NCI-H2107 treated with DMSO at 0.1 percent for 48 hours (cell line): ENCODE results near the gene IFT52.
"Not testable (repeated sequence)": the region's sequence is repeated elsewhere in the genome, so short reads cannot be mapped to it uniquely, and the experiment has no call there.

ENCODE experiments used
- DNase-seq: peaks from one replicate; lab custom pipeline; 2025; ENCODE audit not compliant: unreplicated experiment; lab: John Stamatoyannopoulos, UW

Gene IFT52

DNA sequence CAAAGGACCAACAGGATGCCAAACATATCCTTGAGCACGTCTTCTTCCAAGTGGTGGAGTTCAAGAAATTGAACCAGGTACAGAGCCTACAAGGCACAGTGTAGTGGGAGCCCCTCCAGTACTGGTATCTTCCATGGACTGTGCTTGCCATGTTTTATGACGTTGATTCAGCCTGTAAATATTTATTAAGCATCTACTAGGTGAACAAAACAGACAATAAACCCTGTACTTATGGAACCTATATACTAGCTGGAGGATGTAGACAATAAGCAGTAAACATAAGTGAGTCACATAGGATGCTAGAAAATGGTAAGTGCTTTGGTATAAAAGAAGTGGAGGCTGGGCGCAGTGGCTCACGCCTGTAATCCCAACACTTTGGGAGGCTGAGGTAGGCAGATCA is 51.8 kb downstream of the IFT52 start:
- DNase-seq = no peak

DNA sequence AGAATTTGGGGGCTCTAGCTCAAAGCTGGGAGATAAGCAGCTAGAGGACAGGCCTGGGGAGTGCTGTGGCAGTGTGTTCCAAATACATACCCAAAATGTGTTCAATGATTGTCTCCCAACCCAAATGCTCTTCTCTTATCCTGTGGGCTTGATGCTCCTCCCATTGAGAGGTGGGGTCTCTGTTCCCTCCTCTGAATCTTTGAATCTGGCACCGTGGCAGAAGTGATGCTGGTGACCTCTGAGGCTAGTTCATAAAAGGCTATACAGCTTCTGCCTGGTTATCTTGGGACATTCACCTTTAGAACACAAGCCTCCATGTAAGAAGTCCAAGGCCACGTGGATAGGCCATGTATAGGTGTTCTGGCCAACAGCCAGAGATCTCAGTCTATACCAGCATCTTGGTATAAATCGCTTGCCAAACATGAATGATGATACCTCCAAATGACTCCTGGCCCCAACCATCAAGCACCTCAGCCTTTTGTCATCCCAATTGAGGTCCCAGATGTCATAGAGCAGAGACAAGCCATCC is 60.3 kb downstream of the IFT52 start:
- DNase-seq = no peak

DNA sequence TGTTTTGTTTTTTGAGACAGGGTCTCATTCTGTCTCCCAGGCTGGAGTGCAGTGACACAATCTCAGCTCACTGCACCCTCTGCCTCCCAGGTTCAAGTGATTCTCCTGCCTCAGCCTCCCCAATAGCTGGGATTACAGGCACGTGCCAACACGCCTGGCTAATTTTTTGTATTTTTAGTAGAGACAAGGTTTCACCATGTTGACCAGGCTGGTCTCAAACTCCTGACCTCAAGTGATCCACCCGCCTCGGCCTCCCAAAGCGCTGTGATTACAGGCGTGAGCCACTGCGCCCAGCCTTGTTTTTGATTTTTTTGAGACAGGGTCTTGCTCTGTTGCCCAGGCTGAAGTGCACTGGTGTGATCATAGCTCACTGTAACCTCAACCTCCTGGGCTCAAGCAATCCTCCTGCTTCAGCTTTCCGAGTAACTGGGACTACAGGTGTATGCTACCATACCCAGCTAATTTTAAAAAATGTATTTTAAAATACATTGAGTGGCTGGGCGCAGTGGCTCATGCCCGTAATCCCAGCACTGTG is 61.0 kb downstream of the IFT52 start:
- not testable (repeated sequence) for DNase-seq

DNA sequence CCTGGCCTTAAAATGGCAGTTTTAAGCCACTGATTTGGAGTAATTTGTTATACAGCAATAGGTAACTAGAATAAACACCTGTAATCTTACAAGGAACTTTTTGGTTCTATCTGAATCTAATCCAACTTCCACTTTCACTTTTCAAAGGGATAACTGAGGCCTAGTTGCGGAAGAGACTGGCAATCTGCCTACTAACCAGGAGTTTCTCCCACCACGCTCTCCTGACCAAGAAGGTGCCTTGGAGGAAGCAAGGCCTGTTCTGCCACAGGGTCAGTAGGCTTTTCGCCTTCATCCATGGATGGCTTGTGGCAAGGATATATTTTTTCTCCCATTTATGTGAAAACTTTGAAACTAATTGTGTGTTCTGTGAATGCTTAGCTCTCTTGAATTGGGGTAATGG is 63.2 kb downstream of the IFT52 start:
- no peak for DNase-seq

DNA sequence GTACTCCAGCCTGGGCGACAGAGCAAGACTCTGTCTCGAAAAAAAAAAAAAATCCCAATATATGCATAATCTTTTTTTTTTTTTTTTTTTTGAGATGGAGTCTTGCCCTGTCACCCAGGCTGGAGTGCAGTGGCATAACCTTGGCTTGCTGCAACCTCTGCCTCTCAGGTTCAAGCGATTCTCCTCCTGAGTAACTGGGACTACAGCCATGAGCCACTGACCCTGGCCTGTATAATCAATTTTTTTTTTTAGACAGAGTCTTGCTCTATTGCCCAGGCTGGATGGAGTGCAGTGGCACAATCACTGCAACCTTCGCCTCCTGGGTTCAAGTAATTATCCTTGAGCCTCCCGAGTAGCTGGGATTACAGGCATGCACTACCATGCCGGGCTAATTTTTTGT is 64.4 kb downstream of the IFT52 start:
- not testable (repeated sequence) for DNase-seq

DNA sequence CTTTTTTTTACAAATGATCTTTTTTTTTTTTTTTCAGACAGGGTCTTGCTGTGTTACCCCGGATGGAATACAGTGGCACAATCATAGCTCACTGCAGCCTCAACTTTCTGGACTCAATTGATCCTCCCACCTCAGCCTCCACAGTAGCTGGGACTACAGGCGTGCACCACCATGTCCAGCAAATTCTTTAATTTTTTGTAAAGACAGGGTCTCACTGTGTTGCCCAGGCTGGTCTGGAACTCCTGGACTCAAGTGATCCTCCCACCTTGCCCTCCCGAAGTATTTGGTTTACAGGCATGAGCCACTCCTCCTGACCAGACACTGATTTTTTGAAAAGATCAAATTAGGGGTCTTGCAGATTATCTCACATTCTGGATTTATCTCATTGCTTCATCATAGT is 65.2 kb downstream of the IFT52 start:
- no peak for DNase-seq

DNA sequence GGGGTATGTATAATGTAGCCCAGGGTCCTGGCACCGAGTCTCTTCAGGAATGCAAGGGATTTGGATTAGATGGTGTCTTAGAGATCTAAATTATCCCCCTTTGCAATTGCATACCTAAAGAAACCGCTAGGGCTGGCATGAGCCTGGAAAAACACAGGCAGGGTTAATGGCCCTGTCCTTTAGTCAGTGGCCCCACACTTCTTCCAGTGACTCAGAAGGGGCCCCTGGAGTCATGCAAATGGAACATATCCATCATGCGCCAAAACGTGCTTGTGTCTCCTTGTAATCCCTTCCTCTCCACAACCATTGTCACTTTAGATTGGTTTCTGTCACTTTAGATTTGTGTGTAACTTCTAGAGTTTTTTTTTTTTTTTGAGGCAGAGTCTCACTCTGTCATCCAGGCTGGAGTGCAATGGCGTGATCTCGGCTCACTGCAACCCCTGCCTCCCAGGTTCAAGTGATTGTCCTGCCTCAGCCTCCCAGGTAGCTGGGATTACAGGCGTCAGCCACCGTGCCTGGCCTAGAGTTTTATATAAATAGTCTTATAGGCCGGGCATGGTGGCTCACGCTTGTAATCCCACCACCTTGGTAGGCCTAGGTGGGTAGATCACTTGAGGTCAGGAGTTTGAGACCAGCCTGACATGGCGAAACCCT is 67.5 kb downstream of the IFT52 start:
- no peak for DNase-seq

DNA sequence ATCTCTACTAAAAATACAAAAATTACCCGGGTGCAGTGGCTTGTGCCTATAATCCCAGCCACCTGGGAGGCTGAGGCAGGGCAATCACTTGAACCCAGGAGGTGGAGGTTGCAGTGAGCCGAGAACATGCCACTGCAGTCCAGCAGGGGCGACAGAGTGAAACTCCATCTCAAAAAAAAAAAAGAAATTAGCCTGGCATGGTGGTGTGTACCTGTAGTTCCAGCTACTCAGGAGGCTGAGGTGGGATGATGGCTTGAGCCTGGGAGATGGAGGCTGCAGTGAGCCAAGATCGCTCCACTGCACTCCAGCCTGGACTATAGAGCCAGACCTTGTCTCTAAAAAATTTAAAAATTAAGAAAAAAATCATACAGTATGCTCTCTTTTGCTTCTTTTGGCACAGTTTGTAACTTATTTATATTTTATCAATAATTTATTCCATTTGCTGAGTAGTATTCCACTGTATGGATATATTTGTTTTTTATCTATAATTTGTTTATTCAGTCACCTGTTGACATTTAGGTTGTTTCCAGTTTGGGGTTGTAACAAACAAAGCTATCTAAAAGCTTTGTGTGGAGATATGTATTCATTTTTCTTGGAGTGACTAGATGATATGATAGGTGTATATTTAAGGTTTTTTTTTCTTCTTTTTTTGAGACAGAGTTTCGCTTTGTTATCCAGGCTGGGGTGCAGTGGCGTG is 68.1 kb downstream of the IFT52 start:
- no peak for DNase-seq

DNA sequence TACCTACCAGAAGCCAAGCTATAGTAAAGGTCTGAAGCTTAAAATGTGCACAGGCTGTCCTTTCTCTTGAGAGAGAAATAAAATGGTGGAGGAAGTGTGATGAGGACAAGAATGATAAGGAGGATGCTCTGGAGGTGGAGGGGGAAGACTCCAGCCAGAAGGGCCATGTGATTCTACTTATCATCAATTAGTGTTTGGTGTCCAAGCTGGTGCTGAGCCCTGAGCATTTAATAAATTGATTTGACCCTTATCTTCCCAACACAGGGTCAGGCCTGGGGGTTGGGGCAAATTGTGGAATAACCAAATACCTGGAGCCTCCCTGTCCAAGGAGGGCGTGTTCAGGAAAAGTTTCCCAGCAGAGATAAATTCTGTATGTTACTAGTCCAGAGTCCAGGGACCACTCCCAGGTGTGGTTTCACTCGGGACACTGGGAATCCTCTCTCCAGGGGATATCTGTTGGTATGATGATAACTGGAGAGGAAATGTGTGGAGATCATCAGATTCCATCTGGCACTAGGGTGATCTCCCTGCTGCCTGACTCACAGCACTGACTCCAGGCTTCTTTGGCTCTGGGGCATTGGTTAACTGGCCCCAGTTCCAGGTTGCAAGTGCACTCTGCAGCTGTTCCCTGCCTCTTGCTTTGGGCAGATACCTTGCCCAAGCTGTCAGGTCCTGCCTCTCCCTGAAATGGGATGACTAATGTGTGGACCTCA is 72.4 kb downstream of the IFT52 start:
- DNase-seq = no peak

DNA sequence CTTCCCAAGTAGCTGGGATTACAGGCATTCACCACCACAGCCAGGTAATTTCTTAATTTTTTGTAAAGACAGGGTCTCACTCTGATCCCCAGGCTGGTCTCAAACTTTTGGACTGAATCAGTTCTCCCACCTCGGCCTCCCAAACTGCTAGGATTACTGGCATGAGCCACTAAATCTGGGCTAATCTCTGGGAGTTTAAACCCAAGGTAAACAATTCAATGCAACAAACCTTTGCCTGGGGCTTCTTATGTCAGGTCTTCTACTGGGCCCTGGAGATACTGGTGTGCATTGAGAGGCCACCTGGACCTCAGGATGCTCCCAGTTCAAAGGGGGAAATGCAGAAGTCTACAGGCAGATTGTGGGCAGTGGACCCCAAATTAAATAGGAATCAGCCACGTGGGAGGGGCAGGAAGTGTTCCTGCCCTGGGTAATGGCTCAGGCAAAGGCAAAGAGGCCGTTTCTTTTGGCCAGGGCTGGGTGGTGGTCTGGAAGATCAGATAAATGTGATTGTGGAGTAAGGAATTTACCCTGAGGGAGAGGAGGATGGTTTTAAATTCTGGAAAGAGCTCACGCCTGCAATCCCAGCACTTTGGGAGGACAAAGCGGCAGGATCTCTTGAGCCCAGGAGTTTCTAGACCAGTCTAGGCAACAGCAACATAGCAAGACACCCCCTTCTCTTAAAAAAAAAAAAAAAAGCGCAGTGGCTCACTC is 74.9 kb downstream of the IFT52 start:
- no peak for DNase-seq

DNA sequence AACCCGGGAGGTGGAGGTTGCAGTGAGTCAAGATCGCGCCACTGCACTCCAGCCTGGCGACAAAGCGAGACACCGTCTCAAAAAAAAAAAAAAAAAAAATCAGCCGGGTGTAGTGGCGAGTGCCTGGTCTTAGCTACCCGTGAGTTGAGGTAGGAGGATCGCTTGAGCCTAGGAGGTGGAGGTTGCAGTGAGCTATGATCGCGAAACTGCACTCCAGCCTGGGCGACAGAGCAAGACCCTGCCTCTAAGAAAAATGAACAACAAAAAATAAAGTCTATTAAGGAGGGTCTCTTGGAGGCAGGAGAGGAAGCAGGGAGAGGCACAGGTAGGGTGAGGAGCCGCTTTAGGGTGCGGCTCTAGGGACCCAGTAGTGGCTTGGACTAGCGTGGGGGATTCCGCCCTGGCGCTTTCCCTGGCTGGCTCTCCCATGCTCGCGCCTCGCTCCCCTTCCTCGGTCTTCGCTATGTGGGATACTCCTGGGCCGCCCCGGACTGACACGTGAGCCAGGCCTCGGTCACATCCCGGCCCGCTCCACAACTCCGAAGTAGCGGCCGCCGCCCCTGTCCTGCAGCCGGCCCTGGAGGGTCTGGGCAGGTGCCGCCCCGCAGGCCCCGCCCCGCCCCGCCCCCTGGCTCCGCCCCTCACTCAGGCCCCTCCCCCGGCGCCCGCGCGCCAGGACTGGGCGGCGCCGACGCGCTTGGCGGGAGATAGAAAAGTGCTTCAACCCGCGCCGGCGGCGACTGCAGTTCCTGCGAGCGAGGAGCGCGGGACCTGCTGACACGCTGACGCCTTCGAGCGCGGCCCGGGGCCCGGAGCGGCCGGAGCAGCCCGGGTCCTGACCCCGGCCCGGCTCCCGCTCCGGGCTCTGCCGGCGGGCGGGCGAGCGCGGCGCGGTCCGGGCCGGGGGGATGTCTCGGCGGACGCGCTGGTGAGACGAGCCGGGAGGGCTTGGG is 75.9 kb downstream of the IFT52 start, which contains the start of gene MYBL2:
Gene MYBL2, plus strand, starts transcription at position 739 of the 953 bp plus-strand sequence. Its CDS starts 170 bp downstream, at position 909.
- DNase-seq = no peak

DNA sequence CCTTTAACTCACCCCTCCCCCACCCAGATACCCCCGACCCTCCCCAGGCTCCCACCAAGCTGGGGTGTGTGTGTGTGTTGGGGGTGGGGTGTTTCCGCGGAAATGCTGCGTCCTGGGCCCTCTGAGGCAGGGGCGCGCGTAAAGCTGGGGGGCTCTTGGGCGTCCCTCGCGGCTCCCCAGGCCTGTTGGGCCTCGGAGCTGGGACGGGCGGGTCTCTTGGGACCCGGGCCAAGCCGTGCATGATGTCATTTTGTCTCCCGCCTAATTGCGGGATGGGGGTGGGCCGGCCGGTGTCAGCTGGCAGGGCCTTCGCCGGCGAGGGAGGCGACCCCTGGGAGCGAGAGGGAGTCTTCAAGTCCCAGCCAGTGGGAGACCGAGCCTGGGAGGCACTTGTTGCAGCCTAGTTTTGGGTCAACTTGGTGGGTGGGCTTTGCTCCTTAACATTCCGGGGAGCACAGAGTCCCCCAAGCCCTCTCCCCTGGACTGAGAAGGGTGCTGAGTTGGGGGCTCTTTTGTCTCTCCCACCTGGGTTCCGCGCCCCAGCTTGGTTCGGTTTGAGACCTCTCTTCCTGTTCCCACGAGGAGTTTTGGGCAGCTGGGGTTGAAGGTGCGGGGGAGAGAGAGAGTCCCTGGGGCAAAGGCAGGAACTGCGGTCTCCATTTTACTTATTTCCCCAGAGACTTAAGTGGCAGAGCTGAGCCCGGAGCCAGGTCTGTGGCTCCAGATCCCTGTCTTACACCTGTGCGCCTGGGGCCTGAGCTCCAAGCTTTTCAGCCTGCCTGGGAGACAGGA is 76.8 kb downstream of the IFT52 start:
- peak; percentile 39 for DNase-seq

DNA sequence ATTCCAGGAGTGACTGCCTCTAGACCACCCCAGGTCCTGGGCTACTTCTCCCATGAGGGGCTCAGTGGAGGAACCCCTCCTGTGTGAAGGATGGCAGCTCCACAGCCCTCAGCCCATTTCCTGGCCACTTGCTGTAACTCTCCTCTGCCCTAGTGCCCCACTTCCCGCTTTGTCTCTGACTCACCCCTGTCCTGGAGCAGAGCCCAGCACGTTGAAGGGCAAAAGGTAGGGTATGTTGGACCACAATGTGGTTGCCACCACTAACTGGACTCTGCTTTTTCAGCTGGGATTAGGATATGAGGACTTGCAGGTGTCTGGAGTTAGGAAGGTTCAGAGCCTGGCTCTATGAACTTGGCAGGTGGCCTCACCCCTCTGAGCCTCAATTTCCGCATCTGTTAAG is 78.6 kb downstream of the IFT52 start:
- no peak for DNase-seq

DNA sequence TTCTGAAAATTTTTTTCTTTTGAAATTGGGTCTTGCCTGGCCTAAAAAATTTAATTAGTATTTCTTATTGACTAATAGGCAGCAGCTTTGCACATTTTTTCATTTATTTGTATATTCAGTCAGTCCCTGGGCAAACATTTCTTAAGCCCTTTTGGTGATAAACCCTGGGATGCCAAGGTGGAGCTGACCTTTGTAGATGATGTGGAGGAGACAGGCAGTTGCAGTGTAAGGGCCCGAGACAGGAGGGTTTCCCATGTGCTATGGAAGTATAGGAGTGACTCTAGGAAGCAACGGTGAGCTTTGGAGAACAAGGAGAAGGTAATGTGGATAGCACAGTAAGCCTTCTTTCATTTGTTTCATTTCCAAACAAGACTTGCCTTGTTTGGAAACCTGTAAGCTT is 79.7 kb downstream of the IFT52 start:
- DNase-seq = no peak

DNA sequence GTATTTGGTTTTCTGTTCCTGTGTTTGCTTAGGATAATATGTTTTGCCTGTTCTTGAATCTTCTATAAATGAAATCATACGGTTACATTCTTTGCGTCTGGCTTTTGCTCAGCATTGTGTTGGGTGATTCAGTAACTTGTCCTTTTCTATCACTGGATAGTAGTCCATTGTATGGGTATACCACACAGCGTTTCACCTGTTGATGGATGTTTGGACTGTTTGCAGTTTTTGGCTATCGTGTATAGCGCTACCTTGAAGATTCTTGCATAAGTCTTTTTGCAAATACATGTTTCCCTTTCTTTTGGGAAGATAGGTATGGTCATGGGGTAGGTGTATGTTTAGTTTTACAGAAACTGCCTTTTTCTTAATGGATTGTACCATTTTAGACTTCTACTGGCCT is 85.6 kb downstream of the IFT52 start:
- no peak for DNase-seq

DNA sequence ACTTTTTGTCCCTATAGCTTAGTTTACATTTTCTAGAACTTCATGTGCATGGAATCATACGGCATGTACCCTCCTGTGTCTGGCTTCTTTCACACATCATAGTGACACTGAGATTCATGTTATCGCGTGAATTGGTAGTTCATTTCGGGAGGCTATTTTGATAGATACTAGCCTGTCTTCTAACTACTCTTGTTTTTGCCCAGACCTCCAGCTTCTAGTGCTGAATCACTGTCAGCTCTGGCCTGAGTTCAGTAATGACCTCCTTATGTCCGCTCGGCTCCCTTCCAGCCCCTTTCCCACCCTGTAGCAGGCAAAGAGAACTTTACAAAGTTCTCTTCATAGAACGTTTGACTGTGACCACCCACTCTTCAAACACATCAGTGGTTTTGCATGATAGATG is 90.2 kb downstream of the IFT52 start:
- no peak for DNase-seq

DNA sequence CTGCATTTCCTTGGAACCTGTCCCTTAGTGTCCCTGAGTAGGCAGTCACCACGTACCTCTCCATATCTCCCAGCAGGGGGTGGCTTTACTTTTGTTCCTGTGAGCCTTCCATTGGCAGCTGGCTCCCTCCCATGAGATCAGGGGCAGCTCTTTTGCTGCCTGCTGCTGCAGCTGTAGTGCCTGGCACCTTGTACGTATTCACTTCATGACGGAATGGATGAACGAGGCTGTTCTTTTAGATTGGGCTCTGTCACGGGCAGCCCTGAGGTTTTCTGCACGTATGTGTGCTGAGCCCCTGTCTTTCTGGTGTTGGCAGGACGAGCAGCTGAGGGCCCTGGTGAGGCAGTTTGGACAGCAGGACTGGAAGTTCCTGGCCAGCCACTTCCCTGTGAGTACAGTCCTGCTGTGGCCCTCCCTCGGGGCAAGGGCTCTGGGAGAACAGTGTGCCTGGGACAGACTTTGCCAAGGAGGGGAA is 90.8 kb downstream of the IFT52 start:
- peak; percentile 85 for DNase-seq

DNA sequence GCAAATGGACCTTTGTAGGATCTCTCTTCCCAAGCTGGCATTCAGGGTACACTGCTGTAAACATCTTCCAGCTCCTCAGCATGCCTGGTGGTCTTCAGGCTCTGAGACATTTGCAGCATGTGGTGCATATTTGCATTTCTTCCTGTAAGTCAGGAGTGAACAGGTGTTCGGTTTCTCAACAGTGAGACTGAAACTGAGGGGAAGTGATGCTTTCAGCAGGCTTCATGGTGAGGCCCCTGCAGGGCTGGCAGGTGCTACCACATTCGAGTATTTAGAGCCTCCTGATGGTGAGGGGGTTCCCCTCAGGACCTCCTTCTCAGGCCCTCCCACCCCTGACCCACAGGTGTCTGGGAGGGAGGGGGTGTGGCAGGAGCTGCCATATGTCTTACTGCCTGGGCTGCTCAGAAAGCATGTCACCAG is 91.3 kb downstream of the IFT52 start:
- peak; percentile 61 for DNase-seq

DNA sequence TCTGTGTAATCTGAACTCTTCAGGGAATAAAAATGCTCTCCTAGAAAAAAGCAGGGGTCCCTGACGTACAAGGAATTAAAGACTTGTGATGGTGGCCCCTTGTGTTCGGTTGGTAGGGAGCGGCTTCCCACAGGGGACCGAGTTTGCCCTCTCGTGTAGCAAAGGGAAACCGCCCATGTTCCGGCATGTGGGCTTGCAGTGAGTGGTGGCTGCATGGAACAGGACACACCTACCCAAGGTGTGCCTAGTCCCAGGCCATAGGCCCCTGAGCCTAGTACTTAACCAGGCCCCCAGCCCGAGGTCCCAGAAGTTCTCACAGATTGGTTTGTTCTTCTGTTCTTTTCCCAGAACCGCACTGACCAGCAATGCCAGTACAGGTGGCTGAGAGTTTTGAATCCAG is 91.7 kb downstream of the IFT52 start:
- DNase-seq = no peak
